ENCODE measurements around the gene MYO3B.
"Not testable (repeated sequence)": the region's sequence is repeated elsewhere in the genome, so short reads cannot be mapped to it uniquely, and the experiment has no call there.

The MYO3B gene

DNA sequence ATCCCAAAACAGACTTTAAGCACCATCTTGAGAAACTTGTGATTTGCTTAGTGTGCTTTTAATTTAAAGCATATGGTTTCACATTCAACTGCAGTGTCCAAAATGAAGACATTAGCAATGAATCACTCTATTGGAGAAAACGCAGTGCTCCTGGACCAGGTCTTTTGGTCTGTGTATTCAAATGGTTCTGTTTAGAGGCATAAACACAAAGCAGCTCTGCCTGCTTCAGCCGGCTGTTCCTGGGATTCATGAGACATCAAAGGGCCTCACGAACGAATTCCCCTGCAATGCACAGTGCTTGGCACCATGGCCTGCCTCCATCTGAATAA, 420.1 kb downstream of the MYO3B start:
- no peak overlapping the region for H3K4me3 ChIP-seq (ENCODE audit: low read length)
- no peaks in the 10 kb centered on the region for H3K9me3 ChIP-seq (ENCODE audit: insufficient read depth, low read depth, low read length)
- no peaks in the 10 kb centered on the region for H3K36me3 ChIP-seq (ENCODE audit: insufficient read depth, low read depth, low read length)
- no peaks in the 10 kb centered on the region for H3K4me1 ChIP-seq (ENCODE audit: insufficient read depth, low read length)
- no peaks in the 10 kb centered on the region for H3K27me3 ChIP-seq (ENCODE audit: insufficient read depth, low read length)
- H3K9ac ChIP-seq (ENCODE audit: low read depth, low read length): no peak overlapping the region
- no peak overlapping the region for H3K27ac ChIP-seq (ENCODE audit: low read length)

DNA sequence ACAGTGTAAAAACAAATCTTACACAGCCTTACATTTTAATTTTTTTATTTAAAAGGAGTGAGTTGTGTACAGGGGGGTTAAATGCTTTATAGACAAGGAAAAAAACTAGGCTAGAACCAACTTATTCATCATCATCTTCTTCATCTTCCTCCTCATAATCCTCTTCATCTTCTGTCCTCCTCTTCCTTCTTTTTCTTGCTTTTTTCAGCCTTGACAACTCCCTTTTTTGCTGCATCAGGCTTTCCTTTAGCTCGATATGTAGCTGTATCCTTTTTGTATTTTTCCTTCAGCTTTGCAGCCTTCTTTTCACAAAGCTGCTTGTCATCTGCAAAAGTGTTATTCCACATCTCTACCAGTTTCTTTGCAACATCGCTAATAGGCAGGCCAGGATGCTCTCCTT, 423.5 kb downstream of the MYO3B start:
- Histone ChIP-seq H3K27me3 (ENCODE audit: insufficient read depth, low read length) (no peaks in the 10 kb centered on the region), H3K4me1 (ENCODE audit: insufficient read depth, low read length) (no peaks in the 10 kb centered on the region), H3K9ac (ENCODE audit: low read depth, low read length) (no peak overlapping the region), H3K4me3 (ENCODE audit: low read length) (no peak overlapping the region), H3K36me3 (ENCODE audit: insufficient read depth, low read depth, low read length) (no peaks in the 10 kb centered on the region), H3K27ac (ENCODE audit: low read length) (no peak overlapping the region), H3K9me3 (ENCODE audit: insufficient read depth, low read depth, low read length) (no peaks in the 10 kb centered on the region)

DNA sequence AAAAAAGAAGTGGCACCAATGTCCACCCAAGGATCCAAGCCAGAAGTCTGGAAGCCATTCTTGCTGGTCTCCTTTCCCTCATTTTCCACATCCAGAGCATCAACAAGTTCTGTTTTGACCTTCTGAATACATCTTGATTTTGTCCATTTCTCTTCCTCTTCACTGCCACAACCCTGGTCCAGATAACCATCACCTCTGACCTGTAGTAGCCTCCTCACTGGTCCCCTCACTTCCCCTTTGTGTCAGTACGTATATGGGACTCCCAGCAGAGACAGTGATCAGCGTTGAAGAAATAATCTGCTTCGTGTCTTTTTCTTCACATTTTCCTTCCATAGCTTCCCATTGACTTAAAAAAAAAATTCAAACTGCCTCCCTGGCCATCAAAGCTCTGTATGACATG, 427.9 kb downstream of the MYO3B start:
- H3K27me3 ChIP-seq (ENCODE audit: insufficient read depth, low read length): no peaks in the 10 kb centered on the region
- no peak overlapping the region for H3K4me3 ChIP-seq (ENCODE audit: low read length)
- no peaks in the 10 kb centered on the region for H3K4me1 ChIP-seq (ENCODE audit: insufficient read depth, low read length)
- no peaks in the 10 kb centered on the region for H3K36me3 ChIP-seq (ENCODE audit: insufficient read depth, low read depth, low read length)
- H3K9ac ChIP-seq (ENCODE audit: low read depth, low read length): no peak overlapping the region
- no peak overlapping the region for H3K27ac ChIP-seq (ENCODE audit: low read length)
- no peaks in the 10 kb centered on the region for H3K9me3 ChIP-seq (ENCODE audit: insufficient read depth, low read depth, low read length)

- H3K4me1 ChIP-seq (ENCODE audit: insufficient read depth, low read length): no peaks in the 10 kb centered on the region
- no peaks in the 10 kb centered on the region for H3K36me3 ChIP-seq (ENCODE audit: insufficient read depth, low read depth, low read length)
- no peak overlapping the region for H3K4me3 ChIP-seq (ENCODE audit: low read length)
- no peak overlapping the region for H3K27ac ChIP-seq (ENCODE audit: low read length)
- no peak overlapping the region for H3K9ac ChIP-seq (ENCODE audit: low read depth, low read length)
- H3K27me3 ChIP-seq (ENCODE audit: insufficient read depth, low read length): no peaks in the 10 kb centered on the region
- H3K9me3 ChIP-seq (ENCODE audit: insufficient read depth, low read depth, low read length): no peaks in the 10 kb centered on the region
These were observed 429.2 kb downstream of the MYO3B start for GRCh38 chr2:170607171-170607570.

DNA sequence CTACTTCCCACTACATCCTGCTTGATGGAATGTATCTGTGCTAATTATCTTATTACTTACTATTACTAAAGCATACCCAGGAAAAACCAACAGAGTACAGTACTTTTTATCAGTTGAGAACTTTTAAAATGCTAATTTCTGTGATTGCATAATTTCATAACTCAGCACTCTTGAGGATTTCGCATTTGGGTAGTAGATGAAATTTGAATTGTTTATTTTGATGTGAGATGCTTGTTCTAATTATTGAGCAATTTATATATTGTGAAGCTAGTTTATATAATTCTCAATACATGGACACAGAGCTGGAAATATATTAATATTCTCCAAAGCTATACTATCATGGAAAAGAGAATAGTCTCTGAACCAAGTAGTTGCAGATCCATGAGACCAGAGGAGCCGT, 432.7 kb downstream of the MYO3B start:
- Histone ChIP-seq H3K9ac (ENCODE audit: low read depth, low read length) (no peak overlapping the region), H3K27ac (ENCODE audit: low read length) (no peak overlapping the region), H3K4me3 (ENCODE audit: low read length) (no peak overlapping the region), H3K4me1 (ENCODE audit: insufficient read depth, low read length) (no peaks in the 10 kb centered on the region), H3K36me3 (ENCODE audit: insufficient read depth, low read depth, low read length) (no peaks in the 10 kb centered on the region), H3K27me3 (ENCODE audit: insufficient read depth, low read length) (no peaks in the 10 kb centered on the region), H3K9me3 (ENCODE audit: insufficient read depth, low read depth, low read length) (0 out of 2 replicates have a peak, but pooled peaks cover 6% of the 10 kb centered on the region)

- H3K27ac ChIP-seq (ENCODE audit: low read length); H3K9me3 ChIP-seq (ENCODE audit: insufficient read depth, low read depth, low read length); H3K27me3 ChIP-seq (ENCODE audit: insufficient read depth, low read length): not testable (repeated sequence)
These were observed 441.0 kb downstream of the MYO3B start for GRCh38 chr2:170618948-170619347.

DNA sequence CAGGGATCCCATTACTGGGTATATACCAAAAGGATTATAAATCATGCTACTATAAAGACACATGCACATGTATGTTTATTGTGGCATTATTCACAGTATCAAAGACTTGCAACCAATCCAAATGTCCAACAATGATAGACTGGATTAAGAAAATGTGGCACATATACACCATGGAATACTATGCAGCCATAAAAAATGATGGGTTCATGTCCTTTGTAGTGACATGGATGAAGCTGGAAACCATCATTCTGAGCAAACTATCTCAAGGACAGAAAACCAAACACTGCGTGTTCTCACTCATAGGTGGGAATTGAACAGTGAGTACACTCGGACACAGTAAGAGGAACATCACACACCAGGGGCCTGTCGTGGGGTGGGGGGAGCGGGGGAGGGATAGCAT, 457.1 kb downstream of the MYO3B start:
- not testable (repeated sequence) for H3K4me3 ChIP-seq (ENCODE audit: low read length); H3K9ac ChIP-seq (ENCODE audit: low read depth, low read length); H3K36me3 ChIP-seq (ENCODE audit: insufficient read depth, low read depth, low read length); H3K4me1 ChIP-seq (ENCODE audit: insufficient read depth, low read length); H3K27ac ChIP-seq (ENCODE audit: low read length); H3K9me3 ChIP-seq (ENCODE audit: insufficient read depth, low read depth, low read length); H3K27me3 ChIP-seq (ENCODE audit: insufficient read depth, low read length)

More at GRCh38 chr2:170618948-170619347, 441.0 kb downstream of the MYO3B start:
- H3K4me3 ChIP-seq (ENCODE audit: low read length); H3K4me1 ChIP-seq (ENCODE audit: insufficient read depth, low read length); H3K36me3 ChIP-seq (ENCODE audit: insufficient read depth, low read depth, low read length); H3K9ac ChIP-seq (ENCODE audit: low read depth, low read length): not testable (repeated sequence)

- no peak overlapping the region for H3K9ac ChIP-seq (ENCODE audit: low read depth, low read length)
- no peaks in the 10 kb centered on the region for H3K9me3 ChIP-seq (ENCODE audit: insufficient read depth, low read depth, low read length)
- no peaks in the 10 kb centered on the region for H3K36me3 ChIP-seq (ENCODE audit: insufficient read depth, low read depth, low read length)
- no peak overlapping the region for H3K4me3 ChIP-seq (ENCODE audit: low read length)
- no peak overlapping the region for H3K27ac ChIP-seq (ENCODE audit: low read length)
- no peaks in the 10 kb centered on the region for H3K4me1 ChIP-seq (ENCODE audit: insufficient read depth, low read length)
- H3K27me3 ChIP-seq (ENCODE audit: insufficient read depth, low read length): no peaks in the 10 kb centered on the region
These were observed 461.7 kb downstream of the MYO3B start for GRCh38 chr2:170639635-170640034.

- Histone ChIP-seq H3K4me1 (ENCODE audit: insufficient read depth, low read length) (no peaks in the 10 kb centered on the region), H3K9ac (ENCODE audit: low read depth, low read length) (no peak overlapping the region), H3K4me3 (ENCODE audit: low read length) (no peak overlapping the region), H3K27me3 (ENCODE audit: insufficient read depth, low read length) (no peaks in the 10 kb centered on the region), H3K36me3 (ENCODE audit: insufficient read depth, low read depth, low read length) (no peaks in the 10 kb centered on the region), H3K9me3 (ENCODE audit: insufficient read depth, low read depth, low read length) (no peaks in the 10 kb centered on the region), H3K27ac (ENCODE audit: low read length) (no peak overlapping the region)
These were observed 464.0 kb downstream of the MYO3B start for GRCh38 chr2:170641961-170642360.

DNA sequence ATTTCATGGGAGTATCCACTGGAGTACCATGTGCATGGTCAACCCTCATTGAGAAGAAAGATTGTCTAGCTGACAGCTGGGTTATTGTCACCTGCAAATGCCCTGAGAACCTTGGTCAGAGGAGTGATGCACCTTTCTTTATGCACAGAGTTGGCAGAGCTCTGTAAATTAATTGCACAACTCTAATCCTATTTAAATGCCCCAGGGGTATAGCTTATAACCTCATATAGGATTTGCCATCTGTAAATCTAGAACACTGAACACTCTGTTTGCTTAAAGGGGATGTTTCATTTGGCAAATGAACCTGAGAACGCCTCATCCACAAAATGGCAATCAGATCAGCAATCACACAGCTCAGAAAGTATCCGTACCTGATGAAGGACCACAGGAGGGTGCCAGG, 465.4 kb downstream of the MYO3B start:
- no peaks in the 10 kb centered on the region for H3K36me3 ChIP-seq (ENCODE audit: insufficient read depth, low read depth, low read length)
- H3K9me3 ChIP-seq (ENCODE audit: insufficient read depth, low read depth, low read length): no peaks in the 10 kb centered on the region
- H3K4me1 ChIP-seq (ENCODE audit: insufficient read depth, low read length): no peaks in the 10 kb centered on the region
- no peak overlapping the region for H3K9ac ChIP-seq (ENCODE audit: low read depth, low read length)
- no peaks in the 10 kb centered on the region for H3K27me3 ChIP-seq (ENCODE audit: insufficient read depth, low read length)
- H3K27ac ChIP-seq (ENCODE audit: low read length): no peak overlapping the region
- no peak overlapping the region for H3K4me3 ChIP-seq (ENCODE audit: low read length)

- H3K4me3 ChIP-seq (ENCODE audit: low read length): no peak overlapping the region
- no peaks in the 10 kb centered on the region for H3K27me3 ChIP-seq (ENCODE audit: insufficient read depth, low read length)
- no peaks in the 10 kb centered on the region for H3K9me3 ChIP-seq (ENCODE audit: insufficient read depth, low read depth, low read length)
- no peak overlapping the region for H3K9ac ChIP-seq (ENCODE audit: low read depth, low read length)
- peaks cover 10% of the 10 kb centered on the region; the same call in 1 of the 2 replicates for H3K4me1 ChIP-seq (ENCODE audit: insufficient read depth, low read length)
- H3K27ac ChIP-seq (ENCODE audit: low read length): no peak overlapping the region
- H3K36me3 ChIP-seq (ENCODE audit: insufficient read depth, low read depth, low read length): no peaks in the 10 kb centered on the region
These were observed 469.9 kb downstream of the MYO3B start for GRCh38 chr2:170647741-170648436.

DNA sequence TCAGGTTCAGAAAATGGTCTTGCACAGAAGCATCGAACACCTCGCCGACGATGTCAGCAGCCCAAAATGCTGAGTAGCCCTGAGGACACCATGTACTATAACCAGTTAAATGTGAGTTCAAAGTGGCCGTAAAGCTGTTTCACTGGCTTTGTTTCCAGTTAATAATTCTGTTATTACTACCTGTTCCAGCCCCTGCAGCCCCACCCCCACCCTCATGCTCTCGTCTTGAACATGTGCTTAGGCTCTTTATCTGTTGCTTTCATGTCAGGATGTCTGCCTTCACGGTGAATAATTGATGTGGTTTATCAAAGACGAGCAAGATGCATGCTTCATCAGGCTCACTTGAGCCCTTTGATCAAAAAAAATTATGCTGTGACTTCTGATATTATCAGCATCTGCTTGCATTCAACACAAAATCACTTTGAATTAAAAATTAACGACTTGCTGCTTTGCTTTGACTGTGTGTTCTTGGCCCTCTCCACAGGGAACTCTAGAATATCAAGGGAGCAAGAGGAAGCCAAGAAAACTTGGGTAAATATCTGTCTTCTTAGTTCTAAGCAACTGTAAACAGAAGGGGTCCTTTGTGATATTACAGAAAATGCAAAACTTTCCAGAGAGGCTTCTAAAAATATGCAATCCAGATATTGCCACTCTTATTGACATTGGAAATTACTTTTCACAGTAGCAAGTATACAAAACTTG, 473.8 kb downstream of the MYO3B start:
- Histone ChIP-seq H3K9me3 (ENCODE audit: insufficient read depth, low read depth, low read length) (no peaks in the 10 kb centered on the region), H3K27ac (ENCODE audit: low read length) (no peak overlapping the region), H3K4me3 (ENCODE audit: low read length) (no peak overlapping the region; the same call in 1 of the 2 replicates), H3K4me1 (ENCODE audit: insufficient read depth, low read length) (peaks cover 10% of the 10 kb centered on the region; the same call in 1 of the 2 replicates), H3K9ac (ENCODE audit: low read depth, low read length) (no peak overlapping the region), H3K36me3 (ENCODE audit: insufficient read depth, low read depth, low read length) (no peaks in the 10 kb centered on the region), H3K27me3 (ENCODE audit: insufficient read depth, low read length) (no peaks in the 10 kb centered on the region)
